GM21367 (cell line): Measurements from ENCODE around the gene NCLN.
"Not testable (repeated sequence)": the region's sequence is repeated elsewhere in the genome, so short reads cannot be mapped to it uniquely, and the experiment has no call there.

Experiments used
- ATAC-seq: cut with Tn5 transposase; IDR thresholded peaks from one replicate; pipeline ENCODE4 v1.9.1; 2021; ENCODE audit not compliant: unreplicated experiment

NCLN gene

GRCh38 chr19:3154447-3154846 is 31.3 kb upstream of the NCLN start:
- ATAC-seq = not testable (repeated sequence)

- no peak for ATAC-seq
Observed at GRCh38 chr19:3154957-3155736, 30.6 kb upstream of the NCLN start.

- ATAC-seq = no peak
Observed at GRCh38 chr19:3157096-3157845, 28.5 kb upstream of the NCLN start.

- no peak for ATAC-seq
Observed at GRCh38 chr19:3159565-3159964, 26.2 kb upstream of the NCLN start.

GRCh38 chr19:3160219-3160618 is 25.5 kb upstream of the NCLN start:
- no peak for ATAC-seq

GRCh38 chr19:3161453-3161852 is 24.3 kb upstream of the NCLN start:
- ATAC-seq = no peak

- no peak for ATAC-seq
Observed at GRCh38 chr19:3162418-3163229, 23.1 kb upstream of the NCLN start.

GRCh38 chr19:3163230-3163886 is 22.4 kb upstream of the NCLN start:
- no peak for ATAC-seq

- ATAC-seq = no peak
Observed at GRCh38 chr19:3163943-3164342, 21.8 kb upstream of the NCLN start.

- ATAC-seq = no peak
Observed at GRCh38 chr19:3167533-3168272, 18.0 kb upstream of the NCLN start.

- ATAC-seq = no peak
Observed at GRCh38 chr19:3171894-3172672, 13.6 kb upstream of the NCLN start.

- ATAC-seq = not testable (repeated sequence)
Observed at GRCh38 chr19:3172673-3173000, 13.1 kb upstream of the NCLN start.

GRCh38 chr19:3175781-3176714 is 9.7 kb upstream of the NCLN start:
- no peak for ATAC-seq

GRCh38 chr19:3176715-3177501 is 8.8 kb upstream of the NCLN start:
- ATAC-seq = no peak

GRCh38 chr19:3178377-3178972 is 7.3 kb upstream of the NCLN start, which contains the start of gene S1PR4:
Gene S1PR4 (plus strand): TSS chr19:3178769. CDS start chr19:3178793, 24 bp downstream.
- ATAC-seq = no peak

- ATAC-seq = no peak
Observed at GRCh38 chr19:3178973-3179738, 6.6 kb upstream of the NCLN start.
